NCI-H446 (cell line): Measurements from ENCODE around the gene NTF3.

Source experiments
- DNase-seq, 2 experiments: peaks; one replicate each; lab custom pipeline; 2025; lab: John Stamatoyannopoulos, UW

NTF3 gene

DNA sequence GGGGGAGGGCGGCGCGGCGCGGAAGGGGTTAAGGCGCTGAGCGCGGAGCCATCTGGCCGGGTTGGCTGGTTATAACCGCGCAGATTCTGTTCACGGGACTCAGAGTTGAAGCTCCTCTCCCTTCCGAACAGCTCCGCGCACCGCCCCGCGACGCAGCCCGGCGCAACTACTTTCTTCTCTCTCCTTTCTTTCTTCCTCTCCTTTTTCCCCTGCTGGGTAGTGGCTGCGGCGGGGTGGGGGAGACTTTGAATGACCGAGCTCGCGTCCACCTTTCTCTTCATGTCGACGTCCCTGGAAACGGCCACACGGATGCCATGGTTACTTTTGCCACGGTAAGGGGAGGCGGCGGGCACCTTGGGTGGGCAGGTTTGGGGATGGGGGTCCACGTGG lies at the start of gene NTF3:
NTF3 (plus strand) TSS at position 98 of the 390 bp plus-strand sequence; CDS start at position 315, 217 bp downstream.
- peak; percentile 10 to 72 for DNase-seq

DNA sequence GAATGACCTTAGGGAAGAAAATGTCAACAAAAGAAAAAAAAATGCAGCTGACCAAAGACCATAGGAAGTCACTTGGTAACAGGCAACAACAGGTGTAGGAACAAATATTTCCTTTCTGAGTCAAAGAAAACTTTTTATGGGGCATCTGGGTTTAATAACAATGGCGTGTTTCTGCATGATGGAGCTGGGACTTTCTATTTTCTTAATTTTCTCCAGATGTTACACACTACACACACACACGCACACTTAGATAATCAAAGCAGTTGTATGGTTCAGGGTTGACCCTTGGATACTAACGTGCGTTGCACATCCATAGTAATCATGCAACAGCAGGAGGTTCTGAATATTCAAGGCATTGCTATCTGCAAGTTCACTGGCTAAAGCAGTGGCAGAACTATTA lies 47.9 kb upstream of the NTF3 start:
- DNase-seq, result no peak

DNA sequence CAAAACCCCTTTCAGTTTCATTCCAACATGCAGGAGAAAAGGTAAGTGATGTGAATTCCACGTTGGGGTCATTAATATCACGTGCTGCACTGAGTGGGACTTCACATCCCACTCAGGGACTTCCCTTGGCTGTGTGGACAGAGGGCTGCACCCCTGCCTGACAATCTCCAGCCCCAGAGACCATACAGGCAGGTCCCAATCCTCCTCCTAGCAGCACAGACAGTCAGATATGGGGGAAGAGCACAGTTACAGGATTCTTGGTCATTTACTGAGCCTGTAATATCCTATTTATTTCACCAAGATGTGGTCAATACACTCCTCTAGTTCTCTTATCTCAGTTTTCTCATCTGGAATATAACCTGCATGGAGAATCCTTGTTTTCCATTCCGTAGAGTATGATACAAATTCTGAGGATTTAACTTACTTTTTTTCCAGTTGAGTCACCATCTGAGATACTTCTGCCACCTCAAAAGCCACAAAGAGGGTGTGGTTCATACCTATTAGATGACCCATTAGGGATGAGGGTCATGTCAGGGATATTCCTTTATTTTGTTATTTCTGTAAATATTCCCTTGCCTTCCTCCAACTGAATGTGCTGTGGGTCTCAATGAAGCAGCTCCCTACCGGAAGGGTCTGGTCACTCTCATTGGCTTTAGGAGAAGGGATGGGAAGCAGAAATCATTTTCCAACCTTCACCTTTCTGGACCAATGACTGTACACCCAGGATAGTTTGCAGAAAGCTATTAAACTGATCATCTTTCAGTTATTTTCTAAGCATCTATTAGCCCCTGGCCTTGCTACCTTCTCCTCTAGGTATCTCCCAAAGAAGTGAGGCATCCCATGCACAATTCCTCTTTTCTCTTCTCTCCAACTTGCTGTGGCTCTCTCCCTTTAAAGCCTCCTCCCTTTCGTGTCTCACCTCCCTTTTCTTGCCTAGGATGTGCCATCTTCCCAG lies 43.0 kb upstream of the NTF3 start:
- no peak for DNase-seq

GRCh38 chr12:5390174-5390799 lies 41.6 kb upstream of the NTF3 start:
- no peak for DNase-seq

- no peak for DNase-seq
Measured at GRCh38 chr12:5391653-5392052, 40.3 kb upstream of the NTF3 start.

DNA sequence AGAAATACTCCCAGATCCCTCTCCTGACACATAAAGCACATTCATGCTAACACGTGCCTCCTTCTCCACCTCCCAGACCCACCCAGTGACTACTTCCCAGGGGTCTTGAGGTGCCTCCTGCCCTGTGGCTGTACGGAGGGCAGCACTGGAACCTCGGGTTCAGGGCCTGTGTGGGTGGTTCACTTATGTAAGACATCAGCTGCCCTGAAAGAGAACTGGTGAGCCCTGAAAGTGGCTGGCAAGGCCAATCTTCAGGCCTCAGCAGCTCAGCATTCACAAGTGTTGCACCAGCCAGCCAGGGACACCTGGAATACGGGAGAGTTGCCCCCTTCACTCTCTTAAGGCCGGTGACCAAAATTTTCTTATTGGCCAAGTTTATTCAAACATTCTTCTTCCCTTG lies 38.9 kb upstream of the NTF3 start:
- DNase-seq, result no peak

DNA sequence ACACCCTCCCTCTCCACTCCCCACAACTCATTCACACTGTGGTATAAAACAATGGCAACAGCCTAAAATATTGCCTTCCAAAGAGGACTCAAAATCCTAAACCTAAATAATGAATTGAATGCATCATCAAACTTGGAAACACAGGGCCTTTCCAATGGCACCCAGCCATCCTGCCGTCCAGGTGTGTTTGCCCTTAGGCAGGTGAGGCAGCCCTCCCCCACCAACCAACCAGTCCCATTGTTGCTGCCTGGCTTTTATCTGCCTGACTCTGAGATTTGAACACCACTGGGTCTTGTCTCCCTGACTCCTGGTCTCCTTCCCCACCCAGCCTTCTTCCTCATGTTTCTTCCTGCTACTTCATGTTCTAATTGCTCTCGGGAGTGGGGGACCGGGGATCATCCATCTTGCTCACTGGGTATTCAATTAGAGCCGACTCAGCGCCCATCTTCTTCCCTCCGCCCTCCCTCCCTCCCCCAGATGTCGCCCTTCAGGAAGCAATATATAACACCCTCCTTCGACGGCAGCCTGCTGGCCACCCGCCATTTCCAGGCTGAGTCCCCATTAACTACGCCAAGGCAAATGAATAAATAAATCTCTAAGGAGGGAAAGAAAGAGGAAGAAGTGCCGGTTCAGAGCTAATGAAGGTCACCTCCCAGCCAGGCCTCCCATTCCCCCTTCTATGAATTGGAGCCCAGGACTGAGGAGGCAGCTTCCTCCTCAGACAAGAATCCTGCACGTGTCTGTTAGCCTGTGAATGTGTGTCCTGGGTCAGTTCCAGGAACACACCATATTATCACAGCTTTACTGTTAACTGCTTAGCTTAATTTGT lies 36.3 kb upstream of the NTF3 start:
- peak in 1 of 2 experiments; percentile 46 for DNase-seq

DNA sequence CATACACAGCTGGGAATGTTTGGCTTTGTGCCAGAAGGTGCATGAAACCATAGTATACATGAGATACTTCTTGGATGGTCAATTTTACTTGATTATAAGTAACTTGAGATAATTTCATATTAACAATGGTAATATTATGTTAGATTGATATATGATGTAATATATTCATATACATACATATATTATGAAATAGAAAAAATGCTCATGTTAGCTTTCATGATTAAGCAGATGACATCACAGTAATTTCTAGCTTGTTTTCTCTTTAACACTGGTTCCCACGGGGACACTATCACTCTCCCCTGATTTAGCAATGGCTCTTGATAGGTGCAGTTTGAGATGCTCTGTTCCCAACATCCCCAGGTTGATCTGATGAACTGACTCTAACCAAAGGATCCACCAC lies 35.4 kb upstream of the NTF3 start:
- no peak for DNase-seq

DNA sequence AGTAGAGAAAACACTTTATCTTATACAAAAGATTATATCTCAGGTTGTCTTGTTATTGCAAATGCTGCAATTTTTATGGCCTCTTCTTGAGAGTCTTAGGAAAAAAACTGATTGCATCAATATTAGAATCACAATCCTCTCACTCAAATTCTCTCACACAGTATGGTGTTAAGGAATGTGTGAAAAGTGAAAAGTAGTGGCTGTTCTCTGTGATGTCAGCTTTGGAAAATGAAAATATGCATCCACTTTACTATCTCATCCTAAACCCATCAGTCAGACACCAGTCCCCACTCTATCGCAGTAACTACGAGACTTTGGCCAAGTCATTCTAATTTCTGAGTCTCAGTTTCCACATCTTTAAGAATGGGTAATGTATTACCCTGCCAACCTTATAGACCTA lies 32.6 kb upstream of the NTF3 start:
- DNase-seq, result no peak

DNA sequence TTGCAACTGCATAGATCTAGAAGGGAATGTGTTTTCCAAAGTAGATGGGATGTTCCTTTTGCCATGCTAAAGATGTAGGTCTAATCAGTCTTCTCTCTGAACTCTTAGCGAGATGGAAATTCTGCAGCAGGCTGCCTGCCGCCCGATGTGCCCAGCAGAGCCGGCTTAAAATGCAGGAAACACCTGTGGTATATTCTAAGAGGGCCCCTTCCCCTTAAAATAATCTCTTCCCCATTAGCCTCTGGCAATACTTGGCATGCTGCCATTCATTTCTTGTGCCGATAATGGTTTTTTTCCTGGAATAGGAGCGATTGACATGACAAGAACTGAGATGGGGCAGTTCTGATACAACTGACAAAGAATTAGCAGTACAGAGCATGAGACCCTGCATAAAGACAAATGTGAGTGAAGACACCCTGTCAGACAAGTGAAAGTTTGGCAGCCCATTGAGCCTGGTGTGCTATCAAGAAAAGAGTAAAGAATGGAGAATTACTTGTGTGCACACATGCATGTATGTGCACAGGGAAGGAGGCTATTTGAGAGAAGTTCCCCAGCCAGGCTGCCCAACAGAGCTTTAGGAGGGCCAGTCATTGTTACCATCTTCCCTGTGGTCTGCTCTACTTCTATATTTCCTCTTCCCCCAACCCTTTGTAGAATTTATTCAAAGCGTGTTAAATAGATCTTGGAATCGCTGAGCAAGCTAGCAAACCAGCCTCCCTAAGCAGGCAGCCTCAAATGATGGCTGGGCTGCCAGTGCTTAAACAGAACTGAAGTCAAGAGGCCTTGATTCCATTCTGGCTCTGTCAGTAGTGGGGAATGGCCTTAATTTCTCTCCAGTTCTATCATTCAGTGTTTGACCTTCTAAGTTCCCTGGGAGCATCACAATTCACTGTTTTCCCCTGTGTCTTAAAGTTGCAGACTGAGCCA lies 29.6 kb upstream of the NTF3 start:
- DNase-seq, result no peak

DNA sequence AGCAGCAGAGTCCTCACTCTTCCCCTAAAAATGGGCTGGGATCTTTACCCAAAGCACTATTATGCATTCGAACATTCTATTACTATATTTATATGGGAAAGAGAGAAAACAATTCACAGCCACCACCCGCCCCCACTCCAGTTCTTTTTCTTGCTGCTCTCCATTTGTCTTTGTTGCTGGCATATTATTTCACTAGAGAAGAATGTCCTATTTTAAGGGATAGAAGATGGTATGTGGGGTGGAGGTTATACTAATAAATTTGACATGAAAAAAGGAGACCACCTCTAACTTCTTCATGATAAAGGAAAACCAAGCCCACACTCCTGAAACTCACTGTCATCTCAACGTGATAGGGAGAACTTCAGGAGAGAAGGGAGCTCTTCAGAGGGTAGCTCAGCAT lies 28.5 kb upstream of the NTF3 start:
- DNase-seq, result no peak

DNA sequence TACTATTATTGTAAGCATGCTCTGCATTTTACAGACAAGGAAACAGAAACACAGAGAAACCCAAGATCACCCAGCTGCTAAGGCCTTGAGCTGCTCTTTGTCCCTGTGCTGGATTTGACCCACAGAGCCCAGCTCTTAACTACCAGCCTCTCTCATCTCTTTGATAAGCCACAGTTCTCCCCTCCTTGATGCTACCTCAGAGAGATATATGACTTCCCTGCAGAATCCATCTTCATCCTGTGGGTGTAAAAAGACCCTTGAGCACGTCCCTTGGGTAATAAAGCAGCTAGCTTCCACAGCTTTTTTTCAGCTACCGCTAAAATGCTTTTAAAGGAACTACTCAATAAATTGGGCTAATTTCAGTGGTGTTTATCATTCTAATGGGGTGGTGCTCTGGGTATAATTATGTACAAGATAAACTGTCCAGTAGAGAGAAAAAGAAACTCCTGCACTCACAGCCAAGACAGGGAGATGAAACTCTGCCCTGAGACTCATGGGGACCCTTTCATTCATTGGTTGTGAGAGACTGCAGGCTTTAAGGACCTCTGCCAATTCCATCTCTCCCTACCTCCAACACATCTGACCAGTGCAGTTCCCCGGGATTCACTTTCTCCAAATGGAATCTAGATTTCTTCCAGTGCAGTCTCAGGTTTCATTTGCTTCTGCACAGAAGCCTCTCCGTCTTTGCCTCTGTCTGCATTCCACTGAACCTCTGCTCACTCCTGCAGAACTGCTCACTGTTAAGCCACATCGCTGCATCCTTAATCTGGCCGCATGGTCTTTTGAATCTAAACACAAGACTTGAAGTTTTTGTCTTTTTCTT lies 24.7 kb upstream of the NTF3 start:
- no peak for DNase-seq

- no peak for DNase-seq
Measured at GRCh38 chr12:5409619-5410018, 22.3 kb upstream of the NTF3 start.

DNA sequence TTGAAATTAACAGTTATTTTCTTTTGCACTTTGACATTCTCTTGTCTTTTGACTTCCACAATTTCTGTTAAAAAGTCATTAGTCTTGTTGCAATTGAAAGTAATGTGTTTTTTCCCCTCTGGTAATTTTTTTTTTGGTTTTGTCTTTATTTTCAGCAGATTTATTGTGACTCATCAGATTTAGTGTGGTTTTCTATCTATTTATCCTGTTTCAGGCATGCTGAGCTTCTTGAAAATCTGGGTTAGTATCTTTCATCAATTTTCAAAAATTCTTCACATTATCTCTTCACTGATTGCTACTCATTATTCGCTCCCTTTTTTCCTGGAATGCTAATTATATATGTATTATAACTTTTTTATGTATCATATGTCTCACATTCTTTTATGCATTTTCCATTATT lies 15.3 kb upstream of the NTF3 start:
- DNase-seq, result no peak

GRCh38 chr12:5417500-5417899 lies 14.4 kb upstream of the NTF3 start:
- no peak for DNase-seq

DNA sequence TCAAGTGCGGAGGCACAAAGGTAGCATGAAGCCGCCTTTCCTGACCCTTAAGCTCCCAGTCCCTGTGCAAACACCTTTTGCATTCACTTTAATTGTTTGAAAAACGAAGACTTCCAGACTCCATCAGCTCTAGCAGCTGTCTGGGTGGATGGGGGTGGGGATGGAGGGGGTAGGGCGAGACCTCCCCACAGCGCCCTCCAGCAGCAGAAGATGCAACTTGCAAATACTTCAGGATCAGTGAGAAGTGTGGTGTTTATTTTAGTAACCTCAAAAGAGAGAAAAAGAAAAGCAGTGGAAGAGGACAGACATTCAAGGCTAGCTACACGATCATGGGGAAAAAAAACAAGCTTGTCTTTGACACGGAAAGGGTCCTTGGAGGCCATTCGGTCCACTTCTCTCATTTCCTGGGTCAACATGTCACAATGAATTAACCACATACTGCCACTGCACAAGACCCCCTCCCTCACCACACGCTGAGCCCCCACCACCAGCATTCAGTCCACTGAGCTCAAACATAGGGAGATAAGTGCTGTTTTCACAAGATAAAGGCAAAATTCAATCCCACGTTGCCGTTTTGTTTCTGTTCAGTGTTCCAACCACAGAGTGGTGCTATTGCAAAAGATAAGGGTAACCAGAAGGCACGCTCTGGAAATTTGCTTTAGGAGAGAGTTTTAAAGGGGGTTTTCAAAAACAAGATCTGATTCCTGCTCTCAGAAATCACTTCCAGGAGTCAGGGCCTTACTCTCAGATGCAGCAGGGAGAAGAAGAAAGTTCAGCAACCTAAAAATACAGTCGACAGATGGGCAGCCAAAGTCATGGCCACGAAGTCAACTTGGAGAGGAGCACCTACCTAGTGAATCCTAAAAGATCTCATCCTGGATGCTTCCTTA lies 3.3 kb upstream of the NTF3 start:
- DNase-seq, result peak; percentile 29 to 69

- DNase-seq, result peak in 1 of 2 experiments; percentile 12
Measured at GRCh38 chr12:5429741-5430557, 2.0 kb upstream of the NTF3 start.
